GM12891 (cell line): Measurements from ENCODE around the gene ACSM2B.

Experiments
- POLR2A ChIP-seq: IDR thresholded peaks from 2 replicates; pipeline ENCODE4 v1.6.1; 2011; ENCODE audit warnings: low read depth, low read length, control low read depth
- POLR2AphosphoS5 ChIP-seq: IDR thresholded peaks from 2 replicates; pipeline ENCODE4 v1.6.1; 2011; ENCODE audit warnings: low read depth, low read length, control low read depth
- POU2F2 ChIP-seq: IDR thresholded peaks from 2 replicates; pipeline ENCODE4 v1.6.1; 2011; ENCODE audit warnings: low read depth, mild to moderate bottlenecking, control low read depth, low read length, moderate library complexity
- SPI1 ChIP-seq: IDR thresholded peaks from 2 replicates; pipeline ENCODE4 v1.6.1; 2011; ENCODE audit warnings: low read depth, low read length, control low read depth
- TAF1 ChIP-seq: IDR thresholded peaks from 2 replicates; pipeline ENCODE4 v1.6.1; 2011; ENCODE audit warnings: low read depth, low read length, control low read depth

DNA sequence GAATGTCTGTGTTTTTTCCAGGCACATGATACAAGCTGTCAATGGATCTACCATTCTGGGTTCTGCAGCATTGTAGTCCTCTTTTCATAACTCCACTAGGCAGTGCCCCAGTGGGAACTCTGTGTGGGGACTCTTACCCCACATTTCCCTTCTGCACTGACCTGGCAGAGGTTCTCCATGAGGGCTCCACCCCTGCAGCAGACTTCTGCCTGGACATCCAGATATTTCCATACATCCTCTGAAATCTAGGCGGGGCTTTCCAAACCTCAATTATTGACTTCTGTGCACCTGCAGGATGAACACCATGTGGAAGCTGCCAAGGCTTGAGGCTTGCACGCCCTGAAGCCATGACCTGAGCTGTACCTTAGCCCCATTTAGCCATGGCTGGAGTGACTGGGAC is 68.9 kb downstream of the ACSM2B start:
- TF ChIP-seq POLR2A (no peak), TAF1 (no peak), SPI1 (no peak), POLR2AphosphoS5 (no peak), POU2F2 (no peak)
